Loucy (cell line): ENCODE measurements around the gene CLDN2.

Experiments used
- CTCF ChIP-seq: fragments of 200-600 bp; sonication (generic); conservative IDR thresholded peaks from 2 replicates; pipeline ENCODE4 v1.5.1; 2014; ENCODE audit warnings: mild to moderate bottlenecking, antibody characterized with exemption, low read length
- EZH2phosphoT487 ChIP-seq: fragments of 200-600 bp; IDR thresholded peaks from 2 replicates; pipeline ENCODE4 v1.6.1; 2018; ENCODE audit warnings: antibody characterized with exemption, mild to moderate bottlenecking, moderate library complexity, borderline replicate concordance

DNA sequence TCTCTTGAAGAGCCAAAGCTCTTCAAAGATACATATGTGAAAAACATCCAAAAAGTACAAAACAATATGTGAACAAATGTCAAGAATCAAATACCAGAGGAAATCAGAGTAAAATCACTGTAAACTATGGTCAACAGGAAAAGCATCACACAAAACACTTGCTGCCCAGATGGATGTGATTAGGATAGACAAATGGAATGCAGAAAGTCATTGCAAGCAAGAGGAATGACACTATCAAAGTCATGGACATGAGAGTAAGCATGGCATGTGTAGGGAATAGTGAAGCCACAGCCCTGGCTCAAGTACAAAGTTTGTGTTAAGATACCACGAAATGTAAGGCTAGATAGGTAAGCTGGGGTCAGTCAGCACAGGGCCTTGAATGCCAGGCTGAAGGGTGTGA lies 37.7 kb downstream of the CLDN2 start:
- TF ChIP-seq CTCF (no peak), EZH2phosphoT487 (no peak)
